Gastrocnemius medialis (tissue), 4 donors: ENCODE data around the gene TLX2. TPM values are rescaled to one million over a fixed set of nuclear protein-coding genes. Genes with fewer than 3 reads are reported as not detected.

Experiments used
- ATAC-seq, 2 donors: fragments of 150-250 bp; one replicate each; pipeline ENCODE4 v1.9.1; 2016
- DNase-seq, 2 donors: peaks; one replicate each; pipeline ENCODE4 v3.0.0-alpha.2; 2019
- H3K27ac ChIP-seq, 4 donors: fragments of 200-600 bp; sonication (generic); 1 replicate in 1 of 4; 2 replicates in 3 of 4; pipeline ENCODE4 v1.5.1; 2016 to 2018; ENCODE audit warnings: mild to moderate bottlenecking in 2 of 4, moderate library complexity in 1 of 4
- H3K27me3 ChIP-seq, 3 donors: fragments of 200-600 bp; sonication (generic) in 2 of 3; 1 replicate in 1 of 3; 2 replicates in 2 of 3; pipeline versions ENCODE4 v1.5.1 to v1.6.0; 2016 to 2019; ENCODE audit warnings: mild to moderate bottlenecking in 1 of 3, moderate library complexity in 1 of 3
- H3K36me3 ChIP-seq, 2 donors: fragments of 200-600 bp; sonication (generic) in 1 of 2; one replicate each; pipeline ENCODE4 v1.5.1; 2017 to 2018
- H3K4me1 ChIP-seq, 2 donors: fragments of 200-600 bp; sonication (generic) in 1 of 2; one replicate each; pipeline ENCODE4 v1.5.1; 2016 to 2017; ENCODE audit warnings: mild to moderate bottlenecking in 2 of 2
- H3K4me3 ChIP-seq, 4 donors: fragments of 200-600 bp; sonication (generic) in 3 of 4; 1 replicate in 1 of 4; 2 replicates in 3 of 4; pipeline ENCODE4 v1.5.1; 2016 to 2019; ENCODE audit warnings: mild to moderate bottlenecking in 2 of 4
- H3K9me3 ChIP-seq, 3 donors: fragments of 200-600 bp; sonication (generic) in 2 of 3; 1 replicate in 1 of 3; 2 replicates in 2 of 3; pipeline ENCODE4 v1.5.1; 2016 to 2019
- CTCF ChIP-seq, 5 experiments: fragments of 450-650 bp in 3 of 5; fragments of 200-600 bp in 2 of 5; sonication (generic) in 2 of 5; IDR thresholded peaks in 4 of 5; conservative IDR thresholded peaks in 1 of 5; 1 replicate in 4 of 5; 2 replicates in 1 of 5; pipeline ENCODE4 v1.5.1; 2016 to 2019; ENCODE audit warnings: antibody characterized with exemption in 5 of 5, mild to moderate bottlenecking in 3 of 5, moderate library complexity in 3 of 5
- POLR2A ChIP-seq, 2 donors: fragments of 450-650 bp; IDR thresholded peaks; one replicate each; pipeline ENCODE4 v1.6.1; 2017; ENCODE audit warnings: antibody characterized with exemption in 2 of 2, mild to moderate bottlenecking in 2 of 2, moderate library complexity in 2 of 2
- in situ Hi-C, 4 donors: fragments of 200-750 bp; cut with MboI; loops; one replicate each; pipeline versions ENCODE4 v1.15.0 to v1.8.0; 2017; ENCODE audit warnings: low sequenced_read_pairs in 4 of 4
- intact Hi-C: fragments of 100-400 bp; cut with DNase I; formaldehyde crosslinking; loops from one replicate; pipeline ENCODE4 v1.15.1; 2023; ENCODE audit warnings: low total_unique reads
- total RNA-seq, 4 donors: library from RNA; depleted of rRNA; stranded (reverse); fragments of >200 nt; gene quantifications; one replicate each; pipeline versions ENCODE4 v1.1.0 to v1.2.3, GENCODE V29; 2016

TLX2 gene
- total RNA-seq, 4 donors from 2014 or later: not detected

- Histone ChIP-seq H3K4me1 (peaks cover 7 to 9% of the 10 kb centered on the region in 2 donors), H3K36me3 (peaks cover 0 to 19% of the 10 kb centered on the region in 2 donors), H3K27me3 (no peaks in the 10 kb centered on the region), H3K4me3 (no peak overlapping the region), H3K27ac (no peak overlapping the region), H3K9me3 (no peaks in the 10 kb centered on the region)
- DNase-seq: no peak
- ATAC-seq: no peak
- TF ChIP-seq CTCF (IDR thresholded peaks at IDR 0.05 in 4 of 5, conservative IDR thresholded peaks at IDR 0.05 in 1 of 5) (no peak), POLR2A (IDR thresholded peaks at IDR 0.05) (no peak)
- in situ Hi-C loops (loop anchor here in 1 of 4 donors (25.0 kb wide), 1 partner anchor 1298 kb away; the partner anchor contains the start of genes CCT7 and PRADC1), intact Hi-C loops (no loop called here)
Observed at GRCh38 chr2:74535440-74535965, 21.3 kb downstream of the TLX2 start.

GRCh38 chr2:74536166-74536950 is 22.1 kb downstream of the TLX2 start:
- Histone ChIP-seq H3K4me1 (peaks cover 0 to 8% of the 10 kb centered on the region in 2 donors), H3K27ac (no peak overlapping the region), H3K4me3 (no peak overlapping the region), H3K27me3 (no peaks in the 10 kb centered on the region), H3K9me3 (no peaks in the 10 kb centered on the region), H3K36me3 (peaks cover 0 to 18% of the 10 kb centered on the region in 2 donors)
- intact Hi-C loops (no loop called here), in situ Hi-C loops (loop anchor here in 1 of 4 donors (25.0 kb wide), 1 partner anchor 1299 kb away; the partner anchor contains the start of genes CCT7 and PRADC1)
- TF ChIP-seq CTCF (IDR thresholded peaks at IDR 0.05 in 4 of 5, conservative IDR thresholded peaks at IDR 0.05 in 1 of 5): no peak
- no peak for TF ChIP-seq POLR2A (IDR thresholded peaks at IDR 0.05)
- ATAC-seq (no peak), DNase-seq (no peak)

GRCh38 chr2:74537140-74537539 is 22.9 kb downstream of the TLX2 start:
- TF ChIP-seq CTCF (IDR thresholded peaks at IDR 0.05 in 4 of 5, conservative IDR thresholded peaks at IDR 0.05 in 1 of 5): no peak
- no peak for TF ChIP-seq POLR2A (IDR thresholded peaks at IDR 0.05)
- no peak for DNase-seq
- H3K27me3 ChIP-seq: no peaks in the 10 kb centered on the region
- H3K4me3 ChIP-seq: no peak overlapping the region
- ATAC-seq: no peak
- H3K36me3 ChIP-seq: peaks cover 0 to 11% of the 10 kb centered on the region in 2 donors
- in situ Hi-C loops: loop anchor here in 1 of 4 donors (25.0 kb wide), 1 partner anchor 1300 kb away; the partner anchor contains the start of genes CCT7 and PRADC1
- H3K4me1 ChIP-seq: peaks cover 0 to 6% of the 10 kb centered on the region in 2 donors
- no peak overlapping the region for H3K27ac ChIP-seq
- intact Hi-C loops: no loop called here
- no peaks in the 10 kb centered on the region for H3K9me3 ChIP-seq

GRCh38 chr2:74538881-74539339 is 24.7 kb downstream of the TLX2 start:
- peaks cover 0 to 6% of the 10 kb centered on the region in 2 donors for H3K4me1 ChIP-seq
- no peak for TF ChIP-seq CTCF (IDR thresholded peaks at IDR 0.05 in 4 of 5, conservative IDR thresholded peaks at IDR 0.05 in 1 of 5)
- no peak for TF ChIP-seq POLR2A (IDR thresholded peaks at IDR 0.05)
- in situ Hi-C loops: loop anchor here in 1 of 4 donors (25.0 kb wide), 1 partner anchor 1302 kb away; the partner anchor contains the start of genes CCT7 and PRADC1
- intact Hi-C loops: no loop called here
- no peaks in the 10 kb centered on the region for H3K36me3 ChIP-seq
- no peak for ATAC-seq
- no peak for DNase-seq
- H3K4me3 ChIP-seq: no peak overlapping the region
- H3K27me3 ChIP-seq: no peaks in the 10 kb centered on the region
- no peaks in the 10 kb centered on the region for H3K9me3 ChIP-seq
- H3K27ac ChIP-seq: no peak overlapping the region
